Measurements from ENCODE around the gene SLC35E2B.
A peak's percentile ranks its signal among the peaks of the same experiment; 100 is the strongest.
"Not testable (repeated sequence)": the region's sequence is repeated elsewhere in the genome, so short reads cannot be mapped to it uniquely, and the experiment has no call there.

SLC35E2B gene

GRCh38 chr1:1672181-1672965, 20.2 kb downstream of the SLC35E2B start:
- no peak for DNase-seq

- DNase-seq: no peak
These were observed 21.1 kb downstream of the SLC35E2B start for GRCh38 chr1:1671365-1672119.

GRCh38 chr1:1670866-1671265, 21.7 kb downstream of the SLC35E2B start:
- no peak for DNase-seq

GRCh38 chr1:1669468-1670440, 22.8 kb downstream of the SLC35E2B start:
- no peak for DNase-seq

GRCh38 chr1:1666526-1666925, 26.1 kb downstream of the SLC35E2B start:
- DNase-seq: no peak

GRCh38 chr1:1665815-1666251, 26.8 kb downstream of the SLC35E2B start:
- DNase-seq: no peak

GRCh38 chr1:1664941-1665814, 27.4 kb downstream of the SLC35E2B start:
- no peak for DNase-seq

GRCh38 chr1:1664318-1664717, 28.3 kb downstream of the SLC35E2B start:
- DNase-seq: not testable (repeated sequence)

GRCh38 chr1:1662830-1663560, 29.6 kb downstream of the SLC35E2B start:
- not testable (repeated sequence) for DNase-seq

- DNase-seq: not testable (repeated sequence)
These were observed 30.2 kb downstream of the SLC35E2B start for GRCh38 chr1:1662392-1662791.

- DNase-seq: peak; percentile 97
These were observed 33.7 kb downstream of the SLC35E2B start, which contains the start of gene CDK11B for GRCh38 chr1:1658583-1659549. Gene CDK11B, minus strand, starts transcription at chr1:1659004. Its CDS starts 1,519 bp downstream, at chr1:1657485.

GRCh38 chr1:1648265-1648664, 44.3 kb downstream of the SLC35E2B start:
- DNase-seq: not testable (repeated sequence)

GRCh38 chr1:1647567-1648241, 44.9 kb downstream of the SLC35E2B start:
- not testable (repeated sequence) for DNase-seq

- not testable (repeated sequence) for DNase-seq
These were observed 46.3 kb downstream of the SLC35E2B start for GRCh38 chr1:1646326-1646725.

- not testable (repeated sequence) for DNase-seq
These were observed 51.7 kb downstream of the SLC35E2B start for GRCh38 chr1:1640711-1641461.

- not testable (repeated sequence) for DNase-seq
These were observed 52.5 kb downstream of the SLC35E2B start for GRCh38 chr1:1640081-1640480.

GRCh38 chr1:1639368-1639767, 53.2 kb downstream of the SLC35E2B start:
- not testable (repeated sequence) for DNase-seq

GRCh38 chr1:1638528-1638927, 54.1 kb downstream of the SLC35E2B start:
- not testable (repeated sequence) for DNase-seq
